KOPT-K1 (cell line): Measurements from ENCODE around the gene PYDC1.
A peak's percentile ranks its signal among the peaks of the same experiment; 100 is the strongest.
"Not testable (repeated sequence)": the region's sequence is repeated elsewhere in the genome, so short reads cannot be mapped to it uniquely, and the experiment has no call there.

Experiments
- H3K27ac ChIP-seq: fragments of 200-600 bp; sonication (generic); 2 replicates; pipeline ENCODE4 v1.5.1; 2016; ENCODE audit warnings: antibody characterized with exemption, mild to moderate bottlenecking, low read depth, low read length; ENCODE audit not compliant: poor library complexity, severe bottlenecking
- H3K36me3 ChIP-seq: fragments of 200-600 bp; sonication (generic); 2 replicates; pipeline ENCODE4 v1.5.1; 2017; ENCODE audit warnings: antibody characterized with exemption, mild to moderate bottlenecking, low read length, moderate library complexity; ENCODE audit not compliant: insufficient read depth
- H3K9me3 ChIP-seq: fragments of 200-600 bp; sonication (generic); 2 replicates; pipeline ENCODE4 v1.5.1; 2017; ENCODE audit warnings: antibody characterized with exemption, low read length, mild to moderate bottlenecking; ENCODE audit not compliant: insufficient read depth, poor library complexity, severe bottlenecking

Gene PYDC1

GRCh38 chr16:31181102-31181830 lies 35.7 kb downstream of the PYDC1 start:
- Histone ChIP-seq H3K36me3 (peaks cover 56% of the 10 kb centered on the region), H3K9me3 (no peaks in the 10 kb centered on the region), H3K27ac (peak overlapping the region; percentile 97)

GRCh38 chr16:31179747-31180459 lies 37.0 kb downstream of the PYDC1 start, which contains the start of gene FUS:
TSS of gene FUS (plus strand) at chr16:31180139. CDS start at chr16:31180215, 76 bp downstream.
- Histone ChIP-seq H3K36me3 (peaks cover 42% of the 10 kb centered on the region), H3K27ac (peak within 1 kb of the TSS; percentile 97), H3K9me3 (no peaks in the 10 kb centered on the region)

GRCh38 chr16:31179219-31179746 lies 37.7 kb downstream of the PYDC1 start:
- H3K36me3 ChIP-seq = peaks cover 36% of the 10 kb centered on the region
- no peaks in the 10 kb centered on the region for H3K9me3 ChIP-seq
- H3K27ac ChIP-seq = peak overlapping the region; percentile 97

- Histone ChIP-seq H3K36me3 (peaks cover 15% of the 10 kb centered on the region), H3K9me3 (no peaks in the 10 kb centered on the region), H3K27ac (peak overlapping the region; percentile 60)
These were observed 39.8 kb downstream of the PYDC1 start for GRCh38 chr16:31177136-31177535.

GRCh38 chr16:31170048-31170447 lies 46.9 kb downstream of the PYDC1 start:
- not testable (repeated sequence) for H3K36me3 ChIP-seq, H3K27ac ChIP-seq, H3K9me3 ChIP-seq

- H3K36me3 ChIP-seq = no peaks in the 10 kb centered on the region
These were observed 48.1 kb downstream of the PYDC1 start for GRCh38 chr16:31168848-31169247.

GRCh38 chr16:31167315-31167714 lies 49.6 kb downstream of the PYDC1 start:
- Histone ChIP-seq H3K36me3 (no peaks in the 10 kb centered on the region), H3K27ac (no peak overlapping the region), H3K9me3 (no peaks in the 10 kb centered on the region)

More at GRCh38 chr16:31168848-31169247, 48.1 kb downstream of the PYDC1 start:
- Histone ChIP-seq H3K27ac (no peak overlapping the region), H3K9me3 (no peaks in the 10 kb centered on the region)
